SK-N-MC (cell line): Measurements from ENCODE around the gene MR1.

Source experiments
- DNase-seq: peaks from one replicate; pipeline ENCODE4 v3.0.0-alpha.2; 2011; ENCODE audit warnings: low read depth, low spot score
- H3K27ac ChIP-seq: fragments of 200-600 bp; sonication (generic); 2 replicates; pipeline ENCODE4 v1.5.1; 2016; ENCODE audit warnings: mixed run types
- H3K36me3 ChIP-seq: fragments of 200-600 bp; sonication (generic); 2 replicates; pipeline ENCODE4 v1.6.1; 2017; ENCODE audit warnings: antibody characterized with exemption, low read length, mixed read lengths; ENCODE audit not compliant: insufficient read depth
- H3K4me3 ChIP-seq: fragments of 200-600 bp; sonication (generic); 2 replicates; pipeline ENCODE4 v1.5.1; 2016
- H3K9ac ChIP-seq: fragments of 200-600 bp; sonication (generic); 2 replicates; pipeline ENCODE4 v1.8.0; 2017; ENCODE audit warnings: mixed run types, mixed read lengths; ENCODE audit not compliant: insufficient read length
- H3K9me3 ChIP-seq: fragments of 200-600 bp; sonication (generic); 2 replicates; pipeline ENCODE4 v1.6.1; 2017; ENCODE audit warnings: low read depth, mild to moderate bottlenecking, antibody characterized with exemption, low read length, moderate library complexity, mixed read lengths
- EZH2 ChIP-seq: fragments of 200-600 bp; sonication (generic); IDR thresholded peaks from one replicate; pipeline ENCODE4 v1.6.1; 2017; ENCODE audit warnings: antibody characterized with exemption
- FOXP2 ChIP-seq: optimal IDR thresholded peaks from 2 replicates; pipeline ENCODE3; 2011; ENCODE audit warnings: mild to moderate bottlenecking, moderate library complexity; ENCODE audit not compliant: insufficient read depth; ENCODE audit errors: extremely low read length, control extremely low read depth
- POLR2AphosphoS5 ChIP-seq: IDR thresholded peaks from 2 replicates; pipeline ENCODE4 v1.6.1; 2012; ENCODE audit warnings: mild to moderate bottlenecking, low read depth, low read length, borderline replicate concordance

Gene MR1

GRCh38 chr1:181011301-181012202 lies 22.2 kb upstream of the MR1 start:
- Histone ChIP-seq H3K36me3 (no peaks in the 10 kb centered on the region; the same call in 1 of the 2 replicates), H3K9ac (no peak overlapping the region), H3K27ac (peak overlapping the region; percentile 63), H3K9me3 (no peaks in the 10 kb centered on the region), H3K4me3 (no peak overlapping the region)
- TF ChIP-seq EZH2 (no peak), FOXP2 (no peak), POLR2AphosphoS5 (no peak)
- no peak for DNase-seq

GRCh38 chr1:181012203-181012745 lies 21.5 kb upstream of the MR1 start:
- no peak for TF ChIP-seq EZH2
- TF ChIP-seq FOXP2: no peak
- no peak for TF ChIP-seq POLR2AphosphoS5
- H3K9me3 ChIP-seq: no peaks in the 10 kb centered on the region
- no peak overlapping the region for H3K4me3 ChIP-seq
- no peak overlapping the region for H3K27ac ChIP-seq
- peaks cover under 1% of the 10 kb centered on the region; the same call in 1 of the 2 replicates for H3K36me3 ChIP-seq
- no peak overlapping the region for H3K9ac ChIP-seq
- DNase-seq: no peak

- no peak for DNase-seq
- H3K9ac ChIP-seq: no peak overlapping the region
- H3K9me3 ChIP-seq: no peaks in the 10 kb centered on the region
- H3K4me3 ChIP-seq: no peak overlapping the region
- peaks cover 7% of the 10 kb centered on the region; the same call in 1 of the 2 replicates for H3K36me3 ChIP-seq
- TF ChIP-seq POLR2AphosphoS5 (no peak), EZH2 (no peak), FOXP2 (no peak)
- no peak overlapping the region for H3K27ac ChIP-seq
Measured at GRCh38 chr1:181013144-181013543, 20.6 kb upstream of the MR1 start.

- Histone ChIP-seq H3K27ac (no peak overlapping the region), H3K9me3 (no peaks in the 10 kb centered on the region), H3K9ac (no peak overlapping the region), H3K4me3 (no peak overlapping the region), H3K36me3 (peaks cover 7% of the 10 kb centered on the region; the same call in 1 of the 2 replicates)
- TF ChIP-seq FOXP2: no peak
- TF ChIP-seq EZH2: no peak
- no peak for TF ChIP-seq POLR2AphosphoS5
- DNase-seq: no peak
Measured at GRCh38 chr1:181014477-181015250, 19.1 kb upstream of the MR1 start.

GRCh38 chr1:181015251-181015615 lies 18.6 kb upstream of the MR1 start:
- DNase-seq: no peak
- no peaks in the 10 kb centered on the region for H3K9me3 ChIP-seq
- TF ChIP-seq FOXP2 (no peak), POLR2AphosphoS5 (no peak), EZH2 (no peak)
- no peak overlapping the region for H3K27ac ChIP-seq
- H3K36me3 ChIP-seq: peaks cover 7% of the 10 kb centered on the region; the same call in 1 of the 2 replicates
- no peak overlapping the region for H3K4me3 ChIP-seq
- H3K9ac ChIP-seq: no peak overlapping the region

- DNase-seq: no peak
- Histone ChIP-seq H3K4me3 (no peak overlapping the region), H3K27ac (no peak overlapping the region), H3K36me3 (peaks cover 7% of the 10 kb centered on the region; the same call in 1 of the 2 replicates), H3K9ac (no peak overlapping the region), H3K9me3 (no peaks in the 10 kb centered on the region)
- TF ChIP-seq EZH2: no peak
- TF ChIP-seq POLR2AphosphoS5: no peak
- TF ChIP-seq FOXP2: no peak
Measured at GRCh38 chr1:181016563-181016962, 17.2 kb upstream of the MR1 start.

GRCh38 chr1:181018901-181019681 lies 14.7 kb upstream of the MR1 start:
- Histone ChIP-seq H3K36me3 (peaks cover 7% of the 10 kb centered on the region; the same call in 1 of the 2 replicates), H3K9ac (no peak overlapping the region), H3K9me3 (no peaks in the 10 kb centered on the region), H3K4me3 (no peak overlapping the region), H3K27ac (no peak overlapping the region)
- no peak for DNase-seq
- no peak for TF ChIP-seq EZH2
